SK-N-SH (cell line): ENCODE data around the gene ATP1A4. TPM values are rescaled to one million over a fixed set of nuclear protein-coding genes. Genes with fewer than 3 reads are reported as not detected.

Source experiments
- CTCF ChIA-PET: fragments of 300-600, 350-600 bp; formaldehyde crosslinking; extraction: SDS; loops from one replicate; lab custom pipeline; 2021; lab: Yijun Ruan, JAX
- POLR2A ChIA-PET: fragments of 350-600 bp; sonication (Branson Sonifier 250); formaldehyde crosslinking; extraction: SDS; loops from one replicate; lab custom pipeline; 2020; ENCODE audit warnings: antibody characterized with exemption, inconsistent platforms; lab: Yijun Ruan, JAX
- DNase-seq: peaks from one replicate; pipeline ENCODE4 v3.0.0; 2012
- H2AFZ ChIP-seq: fragments of 200-600 bp; sonication (generic); 2 replicates; pipeline ENCODE4 v1.8.1; 2016; ENCODE audit warnings: antibody characterized with exemption, mild to moderate bottlenecking, low read depth
- H3F3A ChIP-seq: fragments of 200-600 bp; sonication (generic); replicated peaks from 2 replicates; pipeline ENCODE3; 2016; ENCODE audit warnings: antibody characterized with exemption, mild to moderate bottlenecking; ENCODE audit not compliant: insufficient read depth
- H3K27ac ChIP-seq, 2 experiments: fragments of 200-500 bp in 1 of 2; fragments of 200-600 bp in 1 of 2; sonication (Bioruptor generic) in 1 of 2; sonication (generic), shearing (Covaris generic) in 1 of 2; 2 replicates each; pipeline versions ENCODE4 v1.5.1 to v1.6.1; 2014 to 2016; ENCODE audit warnings: low read depth in 2 of 2, inconsistent platforms in 1 of 2, low read length in 1 of 2, mild to moderate bottlenecking in 1 of 2, mixed read lengths in 1 of 2
- H3K27me3 ChIP-seq: fragments of 200-600 bp; sonication (generic), shearing (Covaris generic); 2 replicates; pipeline ENCODE4 v1.6.1; 2016; ENCODE audit warnings: mixed run types; ENCODE audit not compliant: insufficient read depth
- H3K36me3 ChIP-seq, 2 experiments: fragments of 200-500 bp in 1 of 2; fragments of 200-600 bp in 1 of 2; sonication (Bioruptor generic) in 1 of 2; sonication (generic) in 1 of 2; replicated peaks in 1 of 2; 2 replicates each; pipeline versions ENCODE3 to v1.5.1; 2014 to 2016; ENCODE audit warnings: low read length in 1 of 2, mild to moderate bottlenecking in 1 of 2; ENCODE audit not compliant: insufficient read depth in 2 of 2, control insufficient read depth in 1 of 2
- H3K4me1 ChIP-seq, 2 experiments: fragments of 200-500 bp in 1 of 2; fragments of 200-600 bp in 1 of 2; sonication (Bioruptor generic) in 1 of 2; sonication (generic), shearing (Covaris generic) in 1 of 2; 2 replicates each; pipeline versions ENCODE4 v1.5.1 to v1.6.1; 2014 to 2016; ENCODE audit warnings: low read depth in 1 of 2, low read length in 1 of 2, mixed run types in 1 of 2; ENCODE audit not compliant: insufficient read depth in 2 of 2, control insufficient read depth in 1 of 2
- H3K4me2 ChIP-seq: fragments of 200-600 bp; sonication (generic), shearing (Covaris generic); 2 replicates; pipeline ENCODE4 v1.6.1; 2017; ENCODE audit warnings: mixed run types
- H3K4me3 ChIP-seq, 2 experiments: fragments of 200-500 bp in 1 of 2; fragments of 200-600 bp in 1 of 2; sonication (Bioruptor generic) in 1 of 2; sonication (generic), shearing (Covaris generic) in 1 of 2; 2 replicates each; pipeline versions ENCODE4 v1.5.1 to v1.8.1; 2014 to 2016; ENCODE audit warnings: low read depth in 2 of 2, inconsistent platforms in 1 of 2, low read length in 1 of 2, mild to moderate bottlenecking in 1 of 2, mixed read lengths in 1 of 2, moderate library complexity in 1 of 2
- H3K79me2 ChIP-seq: fragments of 200-600 bp; sonication (generic); 2 replicates; pipeline ENCODE4 v1.8.1; 2017; ENCODE audit warnings: mild to moderate bottlenecking; ENCODE audit not compliant: insufficient read depth
- H3K9ac ChIP-seq: fragments of 200-600 bp; sonication (generic); 2 replicates; pipeline ENCODE4 v1.6.1; 2017; ENCODE audit warnings: mixed run types
- H3K9me2 ChIP-seq: fragments of 200-600 bp; sonication (generic); 2 replicates; pipeline ENCODE4 v1.6.1; 2017; ENCODE audit warnings: mixed run types
- H3K9me3 ChIP-seq: fragments of 200-600 bp; sonication (generic); 2 replicates; pipeline ENCODE4 v1.6.1; 2017; ENCODE audit warnings: mixed run types, mild to moderate bottlenecking, moderate library complexity
- H4K20me1 ChIP-seq: fragments of 200-600 bp; sonication (generic); 2 replicates; pipeline ENCODE4 v1.6.1; 2017; ENCODE audit warnings: mild to moderate bottlenecking, mixed run types; ENCODE audit not compliant: insufficient read depth
- CTCF ChIP-seq: fragments of 200-600 bp; sonication (generic); IDR thresholded peaks from 2 replicates; pipeline ENCODE4 v1.6.1; 2017; ENCODE audit warnings: antibody characterized with exemption, mild to moderate bottlenecking, moderate library complexity
- ELF1 ChIP-seq: IDR thresholded peaks from 2 replicates; pipeline ENCODE4 v1.4.0; 2012
- EP300 ChIP-seq, 2 experiments: IDR thresholded peaks; 2 replicates each; pipeline versions ENCODE4 v1.4.0 to v1.6.1; 2012; ENCODE audit warnings: borderline replicate concordance in 1 of 2, low read depth in 1 of 2, low read length in 1 of 2
- EZH2phosphoT487 ChIP-seq: fragments of 200-600 bp; sonication (generic); IDR thresholded peaks from 2 replicates; pipeline ENCODE4 v1.6.1; 2017; ENCODE audit warnings: low read depth, mixed run types, mild to moderate bottlenecking, antibody characterized with exemption, moderate library complexity, borderline replicate concordance
- FOSL2 ChIP-seq: IDR thresholded peaks from 2 replicates; pipeline ENCODE4 v1.4.0; 2012; ENCODE audit warnings: low read depth, mild to moderate bottlenecking, moderate library complexity, borderline replicate concordance
- FOXJ3 ChIP-seq: sonication (generic); formaldehyde crosslinking; IDR thresholded peaks from 2 replicates; pipeline ENCODE4 v1.5.1; 2020; ENCODE audit warnings: mild to moderate bottlenecking, missing genetic modification reagents
- FOXM1 ChIP-seq: IDR thresholded peaks from 2 replicates; pipeline ENCODE4 v1.4.0; 2012; ENCODE audit warnings: low read depth, mild to moderate bottlenecking
- GATA2 ChIP-seq: sonication (generic); formaldehyde crosslinking; IDR thresholded peaks from 2 replicates; pipeline ENCODE4 v1.5.0; 2020; ENCODE audit warnings: mild to moderate bottlenecking, missing genetic modification reagents
- JUND ChIP-seq: IDR thresholded peaks from 2 replicates; pipeline ENCODE4 v1.4.0; 2012
- MXI1 ChIP-seq: IDR thresholded peaks from 2 replicates; pipeline ENCODE4 v1.6.1; 2012; ENCODE audit warnings: mild to moderate bottlenecking, low read depth, low read length, improper control_type of control experiment
- PBX3 ChIP-seq: IDR thresholded peaks from 2 replicates; pipeline ENCODE4; 2012
- RCOR1 ChIP-seq: fragments of 150-350 bp; IDR thresholded peaks from 2 replicates; pipeline ENCODE4 v1.6.1; 2017; ENCODE audit warnings: antibody characterized with exemption, low read length
- SMC3 ChIP-seq: IDR thresholded peaks from 2 replicates; pipeline ENCODE4 v1.6.1; 2012; ENCODE audit warnings: low read depth, low read length, improper control_type of control experiment
- TAF1 ChIP-seq: IDR thresholded peaks from 2 replicates; pipeline ENCODE4 v1.6.1; 2012; ENCODE audit warnings: low read depth, mild to moderate bottlenecking, low read length, moderate library complexity, borderline replicate concordance
- TEAD4 ChIP-seq: IDR thresholded peaks from 2 replicates; pipeline ENCODE4 v1.4.0; 2012; ENCODE audit warnings: mild to moderate bottlenecking, borderline replicate concordance; ENCODE audit not compliant: insufficient read depth
- USF2 ChIP-seq: fragments of 150-350 bp; IDR thresholded peaks from 2 replicates; pipeline ENCODE4 v1.6.1; 2017; ENCODE audit warnings: antibody characterized with exemption, low read length, low read depth, borderline replicate concordance
- YY1 ChIP-seq: IDR thresholded peaks from 2 replicates; pipeline ENCODE4 v1.4.0; 2012; ENCODE audit warnings: low read depth, mild to moderate bottlenecking
- ZBTB33 ChIP-seq: IDR thresholded peaks from 2 replicates; pipeline ENCODE4 v1.4.0; 2012; ENCODE audit warnings: low read depth, borderline replicate concordance
- WGBS: methylation state at CpG from one replicate; pipeline ENCODE4 v1.1.6; 2017; ENCODE audit warnings: low lambda C conversion rate; 5-methylcytosine and 5-hydroxymethylcytosine counted together
- polyA plus RNA-seq, 3 experiments: library from polyadenylated mRNA; depleted of rRNA; stranded (reverse); fragments of >200 nt; gene quantifications; 2 replicates each; pipeline ENCODE4 v1.2.3, GENCODE V29; 2012

The ATP1A4 gene
- polyA plus RNA-seq, 1 of the 3 experiments (the other 2 are of a cell fraction), result not detected

- Histone ChIP-seq H3K4me3 (no peak overlapping the region), H4K20me1 (no peaks in the 10 kb centered on the region), H3K9me3 (no peaks in the 10 kb centered on the region), H3K9me2 (no peaks in the 10 kb centered on the region), H3K79me2 (no peaks in the 10 kb centered on the region), H3K4me2 (no peak overlapping the region), H3K36me3 (no peaks in the 10 kb centered on the region), H3K27me3 (0 out of 2 replicates have a peak, but pooled peaks cover 4% of the 10 kb centered on the region), H3K27ac (no peak overlapping the region), H3K9ac (no peak overlapping the region), H3K4me1 (peaks cover 0 to 8% of the 10 kb centered on the region in 2 experiments; a peak in 1 of 4 replicates), H2AFZ (no peak overlapping the region), H3F3A (no peaks in the 10 kb centered on the region)
- CTCF ChIA-PET, result interaction anchor here (0.6 to 1.4 kb wide), 4 partner anchors 22 to 256 kb away, joined by 3 read pairs; no protein-coding TSS in a partner anchor
- POLR2A ChIA-PET, result no interaction called here
- 50% methylated on average over 7 of the region's 7 CpGs for WGBS
- DNase-seq, result no peak
- TF ChIP-seq FOXJ3 (no peak), ZBTB33 (no peak), FOXM1 (no peak), EP300 (IDR thresholded peaks at IDR 0.05; ENCODE audit: borderline replicate concordance in 1 of 2, low read depth in 1 of 2, low read length in 1 of 2) (no peak), PBX3 (no peak), CTCF (no peak)
Observed at GRCh38 chr1:160127865-160128523, 23.4 kb upstream of the ATP1A4 start.

- Histone ChIP-seq H3K4me3 (no peak overlapping the region), H3F3A (no peaks in the 10 kb centered on the region), H3K27ac (no peak overlapping the region), H3K4me2 (no peak overlapping the region), H3K27me3 (0 out of 2 replicates have a peak, but pooled peaks cover 4% of the 10 kb centered on the region), H3K9me2 (no peaks in the 10 kb centered on the region), H3K9ac (no peak overlapping the region), H3K4me1 (peaks cover 0 to 8% of the 10 kb centered on the region in 2 experiments; a peak in 1 of 4 replicates), H3K9me3 (no peaks in the 10 kb centered on the region), H2AFZ (no peak overlapping the region), H3K36me3 (no peaks in the 10 kb centered on the region), H3K79me2 (no peaks in the 10 kb centered on the region), H4K20me1 (no peaks in the 10 kb centered on the region)
- DNase-seq, result no peak
- ChIA-PET POLR2A (no interaction called here), CTCF (interaction anchor here (1.3 to 2.3 kb wide), 3 partner anchors 44 to 163 kb away, joined by 3 to 11 read pairs (median 3); no protein-coding TSS in a partner anchor)
- WGBS, result 76% methylated on average over 17 of the region's 18 CpGs
- TF ChIP-seq JUND, result no peak
- no peak for TF ChIP-seq FOXJ3
- no peak for TF ChIP-seq MXI1
- TF ChIP-seq FOSL2, result no peak
- no peak for TF ChIP-seq GATA2
- no peak for TF ChIP-seq FOXM1
- no peak for TF ChIP-seq EP300 (IDR thresholded peaks at IDR 0.05; ENCODE audit: borderline replicate concordance in 1 of 2, low read depth in 1 of 2, low read length in 1 of 2)
- TF ChIP-seq TAF1, result no peak
- TF ChIP-seq SMC3, result no peak
- no peak for TF ChIP-seq TEAD4
- no peak for TF ChIP-seq RCOR1
- TF ChIP-seq CTCF, result no peak
- no peak for TF ChIP-seq USF2
- TF ChIP-seq YY1, result no peak
- TF ChIP-seq EZH2phosphoT487, result no peak
- no peak for TF ChIP-seq ELF1
Observed at GRCh38 chr1:160128636-160129035, 22.8 kb upstream of the ATP1A4 start.
